CD14-positive monocyte (primary cell): Measurements from ENCODE around the gene AQP12B. TPM values are rescaled to one million over a fixed set of nuclear protein-coding genes. Genes with fewer than 3 reads are reported as not detected.
A peak's percentile ranks its signal among the peaks of the same experiment; 100 is the strongest.

Experiments used
- DNase-seq, 3 donors: peaks; one replicate each; pipeline ENCODE4 v3.0.0-alpha.2; 2011 to 2022
- H2AFZ ChIP-seq: 2 replicates; pipeline ENCODE4 v1.6.0; 2012; ENCODE audit warnings: mild to moderate bottlenecking, low read depth, low read length, inconsistent platforms; ENCODE audit not compliant: insufficient read depth, poor library complexity, severe bottlenecking
- H3K27ac ChIP-seq, 2 donors: 1 replicate in 1 of 2; 2 replicates in 1 of 2; pipeline ENCODE4 v1.5.1; 2012 to 2013; ENCODE audit warnings: low read length in 2 of 2, control low read depth in 1 of 2, inconsistent platforms in 1 of 2, low read depth in 1 of 2, mild to moderate bottlenecking in 1 of 2
- H3K27me3 ChIP-seq, 2 donors: one replicate each; pipeline versions ENCODE4 v1.6.0 to v1.6.1; 2011 to 2013; ENCODE audit warnings: low read length in 2 of 2; ENCODE audit not compliant: control insufficient read depth in 2 of 2, insufficient read depth in 2 of 2
- H3K36me3 ChIP-seq, 2 donors: replicated peaks in 1 of 2; 1 replicate in 1 of 2; 2 replicates in 1 of 2; pipeline versions ENCODE4 v1.5.1 to v1.6.1; 2012 to 2013; ENCODE audit warnings: low read length in 2 of 2, control low read depth in 1 of 2, inconsistent platforms in 1 of 2, mild to moderate bottlenecking in 1 of 2; ENCODE audit not compliant: insufficient read depth in 2 of 2, control insufficient read depth in 1 of 2
- H3K4me1 ChIP-seq, 2 donors: 1 replicate in 1 of 2; 2 replicates in 1 of 2; pipeline versions ENCODE4 v1.5.1 to v1.6.1; 2012 to 2013; ENCODE audit warnings: low read length in 2 of 2, control low read depth in 1 of 2, inconsistent platforms in 1 of 2, mild to moderate bottlenecking in 1 of 2, moderate library complexity in 1 of 2; ENCODE audit not compliant: insufficient read depth in 2 of 2, control insufficient read depth in 1 of 2
- H3K4me2 ChIP-seq: replicated peaks from 2 replicates; pipeline ENCODE3; 2012; ENCODE audit warnings: low read length, moderate library complexity, mild to moderate bottlenecking; ENCODE audit not compliant: poor library complexity, severe bottlenecking; ENCODE audit errors: extremely low read depth
- H3K4me3 ChIP-seq, 3 experiments: fragments of 200-600 bp in 1 of 3; sonication (generic) in 1 of 3; replicated peaks in 1 of 3; 1 replicate in 2 of 3; 2 replicates in 1 of 3; pipeline ENCODE4 v1.5.1; 2011 to 2013; ENCODE audit warnings: low read length in 3 of 3, mild to moderate bottlenecking in 3 of 3, control low read depth in 2 of 3, low read depth in 2 of 3, inconsistent platforms in 1 of 3, moderate library complexity in 1 of 3
- H3K79me2 ChIP-seq: 2 replicates; pipeline ENCODE4 v1.6.0; 2012; ENCODE audit warnings: mild to moderate bottlenecking, control low read depth, inconsistent platforms, low read length, moderate library complexity; ENCODE audit not compliant: insufficient read depth
- H3K9ac ChIP-seq: 2 replicates; pipeline ENCODE4 v1.6.0; 2017; ENCODE audit warnings: low read length, mild to moderate bottlenecking; ENCODE audit not compliant: insufficient read depth, poor library complexity, severe bottlenecking
- H3K9me3 ChIP-seq, 2 donors: replicated peaks in 1 of 2; 1 replicate in 1 of 2; 2 replicates in 1 of 2; pipeline versions ENCODE4 v1.5.1 to v1.6.1; 2012 to 2013; ENCODE audit warnings: low read length in 2 of 2, control low read depth in 1 of 2; ENCODE audit not compliant: control insufficient read depth in 1 of 2, insufficient read depth in 1 of 2
- H4K20me1 ChIP-seq: 2 replicates; pipeline ENCODE4 v1.6.0; 2012; ENCODE audit warnings: mild to moderate bottlenecking, low read length, control low read depth, moderate library complexity; ENCODE audit not compliant: insufficient read depth
- H3K27ac Mint-ChIP-seq, 7 donors: one replicate each; pipeline ENCODE4 v1.8.0; 2020; ENCODE audit warnings: mild to moderate bottlenecking in 7 of 7, mixed read lengths in 7 of 7, moderate library complexity in 6 of 7, inconsistent platforms in 2 of 7
- H3K27me3 Mint-ChIP-seq, 3 donors: one replicate each; pipeline ENCODE4 v1.8.0; 2021 to 2022; ENCODE audit warnings: low read depth in 3 of 3, mild to moderate bottlenecking in 3 of 3, mixed read lengths in 3 of 3, moderate library complexity in 3 of 3, inconsistent platforms in 1 of 3
- H3K36me3 Mint-ChIP-seq, 2 donors: one replicate each; pipeline ENCODE4 v1.8.0; 2020; ENCODE audit warnings: mixed read lengths in 2 of 2, inconsistent platforms in 1 of 2, mild to moderate bottlenecking in 1 of 2
- H3K4me1 Mint-ChIP-seq: one replicate; pipeline ENCODE4 v1.8.0; 2020; ENCODE audit warnings: mild to moderate bottlenecking, mixed read lengths
- H3K4me3 Mint-ChIP-seq, 2 donors: one replicate each; pipeline ENCODE4 v1.8.0; 2020; ENCODE audit warnings: mild to moderate bottlenecking in 2 of 2, mixed read lengths in 2 of 2, moderate library complexity in 1 of 2
- H3K9me3 Mint-ChIP-seq, 7 donors: one replicate each; pipeline ENCODE4 v1.8.0; 2020 to 2022; ENCODE audit warnings: mixed read lengths in 7 of 7, mild to moderate bottlenecking in 6 of 7, moderate library complexity in 6 of 7, inconsistent platforms in 2 of 7
- CTCF ChIP-seq: fragments of 200-600 bp; IDR thresholded peaks from one replicate; pipeline ENCODE4 v1.8.0; 2022; ENCODE audit warnings: antibody characterized with exemption, mild to moderate bottlenecking
- WGBS: methylation state at CpG from one replicate; pipeline ENCODE4 v1.1.5; 2013; ENCODE audit warnings: missing lambda C conversion rate; ENCODE audit not compliant: insufficient coverage; 5-methylcytosine and 5-hydroxymethylcytosine counted together
- intact Hi-C, 2 donors: fragments of 100-400 bp; cut with micrococcal nuclease; formaldehyde crosslinking; loops; one replicate each; pipeline versions ENCODE4 v1.15.0 to v1.15.1; 2023
- polyA plus RNA-seq, 3 donors: library from polyadenylated mRNA; depleted of rRNA in 1 of 3; unstranded in 2 of 3; stranded (reverse) in 1 of 3; fragments of 300-500 nt in 2 of 3; fragments of >200 nt in 1 of 3; fragmentation: Illumina TruSeq in 2 of 3; gene quantifications; 1 replicate in 2 of 3; 2 replicates in 1 of 3; pipeline ENCODE4 v1.2.3, GENCODE V29; 2012 to 2021

Gene AQP12B
- polyA plus RNA-seq, 3 donors: not detected

- DNase-seq: no peak
- no peak for TF ChIP-seq CTCF
- Mint-ChIP-seq H3K27ac (peak overlapping the region in 5 of 7 donors; percentile 84 to 93 (median 85)), H3K4me1 (peaks cover 41% of the 10 kb centered on the region), H3K36me3 (peaks cover 25 to 43% of the 10 kb centered on the region in 2 donors), H3K27me3 (peaks cover 0 to 1% (median 0%) of the 10 kb centered on the region in 3 donors), H3K9me3 (peaks cover 5 to 13% (median 7%) of the 10 kb centered on the region in 7 donors), H3K4me3 (no peak overlapping the region)
- H3K4me3 ChIP-seq: no peak overlapping the region
- H3K9me3 ChIP-seq: peaks cover 4 to 11% of the 10 kb centered on the region in 2 donors
- 94% methylated on average over 10 of the region's 17 CpGs for WGBS
- H3K9ac ChIP-seq: no peak overlapping the region
- H3K36me3 ChIP-seq: peaks cover 34 to 35% of the 10 kb centered on the region in 2 donors
- H2AFZ ChIP-seq: no peak overlapping the region
- peaks cover 6% of the 10 kb centered on the region for H4K20me1 ChIP-seq
- no peak overlapping the region for H3K27ac ChIP-seq
- H3K79me2 ChIP-seq: peaks cover 19% of the 10 kb centered on the region
- peaks cover 48 to 53% of the 10 kb centered on the region in 2 donors for H3K4me1 ChIP-seq
- intact Hi-C loops: loop anchor here in 1 of 2 donors (5.0 kb wide), 1 partner anchor 66 kb away; the partner anchor contains the start of gene DUSP28
- no peak overlapping the region for H3K4me2 ChIP-seq
- no peaks in the 10 kb centered on the region for H3K27me3 ChIP-seq
Measured at GRCh38 chr2:240627736-240628506, 54.8 kb downstream of the AQP12B start.

GRCh38 chr2:240626531-240627300 is 56.0 kb downstream of the AQP12B start:
- Histone ChIP-seq H3K4me2 (peak overlapping the region; percentile 74), H3K27me3 (no peaks in the 10 kb centered on the region), H3K9ac (peak overlapping the region; percentile 87), H3K4me3 (peak overlapping the region in 2 of 3 experiments; percentile 66 to 82), H4K20me1 (peaks cover 6% of the 10 kb centered on the region), H3K27ac (peak overlapping the region; percentile 96 to 99), H3K36me3 (peaks cover 30 to 33% of the 10 kb centered on the region in 2 donors), H3K79me2 (peaks cover 19% of the 10 kb centered on the region), H2AFZ (no peak overlapping the region), H3K9me3 (peaks cover 0 to under 1% of the 10 kb centered on the region in 2 donors), H3K4me1 (peaks cover 60 to 65% of the 10 kb centered on the region in 2 donors)
- DNase-seq: peak; percentile 79 to 85 (median 83)
- Mint-ChIP-seq H3K9me3 (peaks cover 0 to 2% (median 0%) of the 10 kb centered on the region in 7 donors), H3K27ac (peak overlapping the region; percentile 84 to 93 (median 91)), H3K4me3 (peak overlapping the region; percentile 62 to 73), H3K36me3 (peaks cover 22 to 36% of the 10 kb centered on the region in 2 donors), H3K4me1 (peaks cover 52% of the 10 kb centered on the region), H3K27me3 (peaks cover 0 to 1% (median 0%) of the 10 kb centered on the region in 3 donors)
- WGBS: 16% methylated on average over 21 of the region's 21 CpGs
- intact Hi-C loops: loop anchor here in 1 of 2 donors (5.0 kb wide), 1 partner anchor 64 kb away; the partner anchor contains the start of gene DUSP28
- TF ChIP-seq CTCF: no peak
